Stimulated activated CD8-positive, alpha-beta memory T cell treated with anti-CD3 and anti-CD28 coated beads, Interleukin-4, amount 100 ng/mL, for 24 hours (primary cell): ENCODE data around the gene SLMAP.
"Not testable (repeated sequence)": the region's sequence is repeated elsewhere in the genome, so short reads cannot be mapped to it uniquely, and the experiment has no call there.

Experiments used
- DNase-seq: peaks from one replicate; pipeline ENCODE4 v3.0.0-alpha.2; 2020; ENCODE audit warnings: low read depth

Gene SLMAP

DNA sequence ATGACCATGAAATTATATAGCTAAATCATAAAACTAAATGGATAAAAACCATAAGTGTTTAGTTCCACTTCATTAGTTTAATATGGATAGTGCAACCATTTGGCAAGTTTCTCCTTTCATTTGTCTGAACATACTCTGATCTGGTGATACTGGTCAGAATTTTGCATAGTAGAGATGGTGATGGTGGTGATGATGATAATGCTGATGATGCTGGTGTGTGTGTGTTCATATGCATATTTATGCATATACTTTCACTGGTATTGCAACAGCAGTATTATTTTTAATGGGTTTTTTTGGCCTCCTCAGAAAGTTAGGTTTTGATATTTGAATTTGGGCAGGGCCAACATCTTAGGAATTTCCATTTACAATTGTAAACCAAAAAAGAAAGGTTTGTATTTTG, 76.4 kb downstream of the SLMAP start:
- DNase-seq = no peak

DNA sequence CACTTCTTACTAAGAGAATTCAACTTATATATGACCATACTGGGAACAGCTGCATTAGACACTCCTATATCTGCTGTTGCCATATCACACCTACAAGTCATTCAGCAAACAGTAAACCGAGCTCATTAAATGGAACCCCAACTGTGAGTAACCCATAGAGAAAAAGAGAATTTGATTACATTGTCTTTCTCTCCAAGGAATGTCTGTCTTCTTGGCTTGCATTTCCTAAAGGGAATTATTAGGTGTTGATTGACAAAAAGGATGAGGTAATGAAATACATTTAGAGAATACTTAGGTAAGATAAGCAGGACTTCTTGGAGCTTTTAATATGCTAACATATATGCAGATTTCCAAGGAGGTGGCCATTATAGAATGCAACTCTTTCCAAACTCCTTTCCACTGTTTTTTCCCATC, 76.8 kb downstream of the SLMAP start:
- no peak for DNase-seq

DNA sequence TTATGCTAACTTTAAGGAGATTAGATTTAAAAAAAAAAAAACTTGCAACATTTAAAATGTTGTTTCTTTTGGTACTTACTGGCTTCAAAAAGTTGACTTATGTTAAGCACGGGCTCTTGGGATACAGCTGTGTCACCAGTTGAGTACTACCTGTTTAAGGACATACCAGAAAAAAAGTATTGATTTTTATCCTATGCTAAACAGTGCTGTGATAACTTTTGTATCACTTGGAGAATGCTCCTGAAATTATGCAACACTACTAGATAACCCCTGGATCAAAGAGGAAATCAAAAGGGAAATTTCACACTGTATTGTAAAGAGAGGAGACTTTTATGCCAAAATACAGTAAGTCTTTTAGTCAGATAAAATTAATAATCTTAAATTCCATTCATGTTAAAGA, 77.7 kb downstream of the SLMAP start:
- DNase-seq = no peak

DNA sequence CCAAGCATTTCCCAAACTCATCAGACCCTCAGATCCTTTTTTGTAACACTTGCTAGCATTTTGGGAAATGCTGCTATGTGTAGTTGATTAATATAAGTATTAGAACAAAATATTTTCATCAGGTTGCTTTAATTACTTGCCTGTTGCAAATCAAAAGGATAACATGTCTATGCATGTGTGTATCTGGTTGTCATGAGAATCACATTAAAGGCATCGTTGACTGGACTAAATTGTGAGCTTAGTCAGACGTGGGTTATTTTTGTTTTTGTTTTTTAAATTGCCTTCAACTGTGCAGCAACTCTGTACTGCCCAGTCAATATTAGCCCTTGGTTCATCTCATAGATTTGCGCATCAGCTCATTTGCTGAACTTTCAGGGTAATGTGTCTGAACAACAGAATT, 81.6 kb downstream of the SLMAP start:
- no peak for DNase-seq

DNA sequence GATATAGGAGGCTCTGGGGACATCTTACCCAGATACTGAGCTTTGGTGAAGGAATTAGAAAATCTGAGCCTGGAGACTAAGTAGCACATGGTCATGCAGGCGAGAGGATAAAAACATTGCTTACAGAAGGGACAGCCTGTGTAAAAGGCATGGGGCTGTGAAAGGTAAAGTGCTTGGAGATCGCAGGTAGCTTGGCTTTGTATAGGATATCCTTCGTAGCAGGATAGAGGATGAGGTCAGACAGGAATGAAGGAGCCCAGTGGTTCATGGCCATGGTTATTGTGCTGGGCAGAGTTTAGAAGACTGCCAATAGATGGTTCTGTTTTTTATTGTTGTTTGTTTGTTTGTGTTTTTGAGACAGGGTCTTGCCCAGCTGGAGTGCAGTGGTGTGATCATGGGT, 82.5 kb downstream of the SLMAP start:
- no peak for DNase-seq

DNA sequence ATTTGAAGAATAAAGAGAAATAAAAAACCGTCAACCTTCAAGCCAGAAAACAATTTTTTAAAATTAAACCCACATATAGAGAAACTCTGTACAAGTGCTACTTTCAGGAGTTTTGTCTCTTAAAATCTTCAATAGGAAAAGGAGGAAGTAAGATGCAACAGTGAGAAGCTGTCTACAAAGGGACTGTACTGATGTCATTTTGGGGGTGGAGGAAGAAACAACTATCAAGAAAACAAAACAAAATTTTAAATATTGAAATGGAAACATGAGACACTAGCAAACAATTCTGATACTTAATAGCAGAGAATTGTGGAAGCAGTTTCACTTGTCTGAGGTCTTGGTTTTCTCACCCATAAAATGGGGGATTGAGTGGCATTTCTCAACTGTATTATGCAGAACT, 84.4 kb downstream of the SLMAP start:
- no peak for DNase-seq

DNA sequence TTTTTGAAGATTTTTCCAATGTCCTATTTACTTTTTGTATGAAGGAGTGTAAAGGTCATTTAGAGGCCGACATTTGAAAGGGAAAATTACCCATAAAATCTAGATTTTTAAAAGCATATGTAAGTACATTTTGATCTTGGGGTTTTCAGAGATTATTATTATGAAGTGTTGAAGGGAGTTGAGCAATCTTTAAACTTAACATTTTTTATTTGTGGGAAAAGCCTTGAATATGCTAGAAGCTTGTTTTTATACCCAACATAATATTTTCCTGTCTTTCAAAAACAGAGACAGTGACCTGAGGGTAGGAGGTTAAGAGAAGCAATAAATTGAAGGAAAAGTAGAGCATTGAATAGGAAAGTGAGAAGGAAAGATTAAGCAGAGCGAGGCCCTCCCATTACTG, 85.7 kb downstream of the SLMAP start:
- DNase-seq = no peak

DNA sequence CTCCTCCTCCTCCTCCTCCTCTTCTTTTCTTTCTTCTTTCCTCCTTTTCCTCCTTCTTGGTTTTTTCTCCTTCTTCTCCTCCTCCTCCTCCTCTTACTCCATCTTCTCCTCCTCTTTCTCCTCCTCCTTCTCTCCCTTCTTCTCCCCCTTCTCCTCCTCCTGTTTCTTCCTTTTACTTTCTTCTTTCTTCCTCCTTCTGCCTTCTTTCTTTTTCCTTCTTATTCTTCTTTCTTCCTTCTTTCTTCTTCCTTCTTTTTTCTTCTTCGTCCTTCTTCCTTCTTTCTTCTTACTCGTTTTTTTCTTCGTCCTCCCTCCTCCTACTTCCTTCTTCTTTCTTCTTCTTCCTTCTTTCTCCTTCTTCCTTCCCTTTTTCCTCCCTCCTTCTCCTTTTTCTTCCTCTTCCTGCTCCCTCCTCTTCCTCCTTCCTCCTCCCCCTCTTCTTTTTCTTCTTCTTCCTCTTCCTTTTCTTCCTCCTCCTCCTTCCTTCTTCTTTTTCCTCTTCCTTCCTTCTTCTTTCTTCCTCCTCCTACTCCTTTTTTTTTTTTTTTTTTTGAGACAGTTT, 92.1 kb downstream of the SLMAP start:
- DNase-seq = no peak

DNA sequence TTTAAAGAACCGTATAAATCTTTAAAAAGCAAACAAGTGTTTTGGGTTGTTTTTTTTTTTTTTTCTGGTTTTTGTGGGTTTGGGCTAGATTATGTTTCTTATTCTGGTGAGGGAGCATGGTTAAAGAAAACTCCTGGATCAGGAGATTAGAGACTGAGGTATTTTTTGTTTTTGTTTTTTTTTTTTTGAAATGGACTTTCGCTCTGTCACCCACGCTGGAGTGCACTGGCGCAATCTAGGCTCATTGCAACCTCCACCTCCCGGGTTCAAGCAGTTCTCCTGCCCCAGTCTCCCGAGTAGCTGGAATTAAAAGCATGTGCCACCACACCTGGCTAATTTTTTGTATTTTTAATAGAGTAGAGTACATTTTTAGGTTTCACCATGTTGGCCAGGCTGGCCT, 95.2 kb downstream of the SLMAP start:
- DNase-seq = no peak

DNA sequence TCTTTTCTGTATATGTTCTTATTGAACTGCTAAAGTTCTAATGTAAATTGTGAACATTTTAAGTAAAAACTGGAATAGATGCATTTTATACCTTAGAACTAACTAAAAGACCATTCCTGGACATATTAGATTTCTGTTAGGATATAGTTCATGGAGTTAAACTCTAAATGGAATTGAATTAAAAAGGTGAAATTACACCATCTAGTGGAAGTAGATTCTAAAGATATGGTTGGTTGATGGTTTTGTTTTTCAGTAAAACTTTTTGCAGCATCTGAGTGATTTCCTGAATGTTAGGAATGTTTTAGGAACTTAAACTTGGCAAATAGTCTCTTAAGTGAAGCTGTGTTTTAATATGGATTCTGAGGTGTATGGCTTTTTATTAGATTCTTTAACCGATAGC, 96.8 kb downstream of the SLMAP start:
- no peak for DNase-seq

DNA sequence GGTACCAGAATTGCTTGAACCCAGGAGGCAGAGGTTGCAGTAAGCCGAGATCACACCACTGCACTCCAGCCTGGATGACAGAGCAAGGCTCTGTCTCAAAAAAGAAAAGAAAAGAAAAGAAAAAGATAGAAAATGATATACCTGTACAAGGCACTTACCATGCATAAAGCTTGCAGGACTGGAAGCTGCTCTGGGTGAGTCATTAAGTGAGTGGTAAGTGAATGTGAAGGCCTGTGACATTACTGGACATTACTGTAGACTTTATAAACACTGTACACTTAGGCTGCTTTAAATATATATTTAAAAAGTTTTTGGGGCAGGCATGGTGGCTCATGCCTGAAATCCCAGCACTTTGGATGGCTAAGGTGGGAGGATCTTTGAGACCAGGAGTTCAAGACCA, 99.2 kb downstream of the SLMAP start:
- no peak for DNase-seq

DNA sequence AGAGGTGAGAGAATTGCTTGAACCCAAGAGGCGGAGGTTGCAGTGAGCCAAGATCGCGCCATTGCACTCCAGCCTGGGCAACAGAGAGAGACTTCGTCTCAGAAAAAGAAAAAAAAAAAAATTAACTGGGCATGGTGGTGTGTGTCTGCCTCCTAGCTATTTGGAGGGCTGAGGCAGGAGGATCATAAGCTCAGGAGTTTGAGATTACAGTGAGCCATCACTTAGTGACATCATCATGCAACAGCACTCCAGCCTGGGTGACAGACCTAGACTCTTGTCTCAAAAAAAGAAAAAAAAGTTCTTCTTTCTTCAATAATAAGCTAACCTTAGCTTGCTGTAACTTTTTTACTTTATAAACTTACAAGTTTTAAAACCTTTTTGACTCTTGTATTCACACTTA, 99.8 kb downstream of the SLMAP start:
- DNase-seq = no peak

DNA sequence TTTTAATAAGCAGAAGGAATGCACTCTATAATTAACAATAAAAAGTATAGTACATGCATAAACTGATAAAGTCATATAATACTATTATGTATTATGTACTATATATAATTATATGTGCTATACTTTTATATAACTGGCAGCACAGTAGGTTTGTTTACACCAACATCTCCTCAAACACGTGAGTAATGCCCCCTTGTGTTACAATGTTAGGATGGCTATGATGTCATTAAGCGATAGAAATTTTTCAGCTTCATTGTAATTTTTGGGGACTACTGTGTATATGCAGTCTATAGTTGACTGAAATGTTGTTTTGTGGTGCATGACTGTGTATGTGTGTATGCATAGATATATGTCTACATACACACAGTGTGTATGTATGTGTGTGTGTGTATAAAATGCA, 100.6 kb downstream of the SLMAP start:
- no peak for DNase-seq

DNA sequence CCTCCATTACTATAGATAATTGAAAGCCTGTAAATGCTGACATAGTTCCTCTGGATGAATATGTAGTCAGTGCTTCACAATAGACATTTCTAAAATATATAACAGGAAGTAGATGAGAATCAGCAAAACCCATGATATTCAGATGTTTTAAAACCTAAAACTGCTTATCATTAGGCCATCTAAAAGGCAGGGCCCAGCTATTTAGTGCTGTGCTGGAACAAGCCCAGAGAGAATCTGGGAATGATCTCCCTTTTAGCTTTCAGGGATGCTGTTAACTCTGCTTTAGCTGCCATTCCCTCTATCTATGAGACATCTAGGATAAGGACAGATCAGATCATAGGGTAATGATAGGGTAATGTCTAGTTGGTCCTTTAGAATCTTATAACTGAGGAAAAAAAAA, 106.8 kb downstream of the SLMAP start:
- DNase-seq = no peak

DNA sequence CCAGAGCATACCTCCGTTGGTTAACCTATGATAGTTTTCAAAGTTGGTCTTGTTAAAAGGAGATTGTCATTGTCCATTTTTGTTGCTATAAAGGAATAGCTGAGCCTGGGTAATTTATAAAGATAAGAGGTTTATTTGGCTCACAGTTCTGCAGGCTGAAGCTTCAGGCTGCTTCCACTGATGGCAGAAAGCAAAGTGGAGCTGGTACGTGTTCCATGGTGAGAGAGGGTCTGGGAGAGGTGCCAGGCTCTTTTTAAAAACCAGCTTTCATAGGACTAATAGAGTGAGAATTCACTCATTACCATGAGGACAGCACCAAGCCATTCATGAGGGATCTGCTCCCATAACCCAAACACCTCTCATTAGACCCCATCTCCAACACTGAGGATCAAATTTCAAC, 107.3 kb downstream of the SLMAP start:
- no peak for DNase-seq

DNA sequence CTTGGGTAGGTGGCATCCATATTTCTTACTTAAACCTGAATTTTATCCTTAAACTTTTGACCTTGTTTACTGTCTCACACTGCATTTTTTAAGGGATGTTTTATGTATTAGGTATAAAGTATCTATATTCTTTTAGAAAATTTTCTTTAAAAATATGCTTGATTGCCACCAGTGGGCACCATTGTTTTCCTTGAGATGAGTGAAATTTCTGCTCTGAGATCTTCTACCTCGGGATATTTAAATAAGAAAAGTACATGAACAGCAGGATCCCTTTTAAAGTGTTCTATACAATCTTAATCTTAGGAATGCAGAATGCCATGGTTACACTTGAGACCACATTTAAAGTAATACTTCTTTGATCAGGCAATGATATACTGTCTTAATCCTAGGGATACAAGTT, 108.7 kb downstream of the SLMAP start:
- no peak for DNase-seq

DNA sequence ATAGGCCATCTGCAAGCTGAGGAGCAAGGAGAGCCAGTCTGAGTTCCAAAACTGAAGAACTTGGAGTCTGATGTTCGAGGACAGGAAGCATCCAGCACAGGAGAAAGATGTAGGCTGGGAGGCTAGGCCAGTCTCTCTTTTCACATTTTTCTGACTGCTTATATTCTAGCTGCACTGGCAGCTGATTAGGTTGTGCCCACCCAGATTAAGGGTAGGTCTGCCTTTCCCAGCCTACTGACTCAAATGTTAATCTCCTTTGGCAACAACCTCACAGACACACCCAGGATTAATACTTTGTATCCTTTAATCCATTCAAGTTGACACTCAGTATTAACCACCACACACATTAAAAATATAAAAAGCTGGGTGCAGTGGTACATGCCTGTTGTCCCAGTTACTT, 113.0 kb downstream of the SLMAP start:
- not testable (repeated sequence) for DNase-seq

DNA sequence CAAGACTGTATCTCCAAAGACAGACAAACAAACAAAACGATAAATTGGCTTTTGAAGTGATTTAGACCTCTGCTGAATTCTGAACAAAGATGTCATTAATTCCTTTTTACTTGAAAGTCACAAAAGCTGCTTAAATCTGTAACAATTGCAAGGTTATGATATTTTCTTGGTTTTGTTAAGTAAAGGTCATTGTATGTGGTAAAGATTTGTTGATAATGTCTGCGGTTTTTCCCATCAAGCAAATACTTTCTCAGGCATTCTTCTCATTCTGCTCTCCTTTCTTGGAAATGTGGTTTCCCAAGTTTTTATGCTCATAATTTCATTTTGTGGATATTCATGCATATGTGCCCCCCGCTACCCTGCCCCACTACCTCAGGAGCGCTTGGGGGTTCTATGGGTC, 116.5 kb downstream of the SLMAP start:
- no peak for DNase-seq

DNA sequence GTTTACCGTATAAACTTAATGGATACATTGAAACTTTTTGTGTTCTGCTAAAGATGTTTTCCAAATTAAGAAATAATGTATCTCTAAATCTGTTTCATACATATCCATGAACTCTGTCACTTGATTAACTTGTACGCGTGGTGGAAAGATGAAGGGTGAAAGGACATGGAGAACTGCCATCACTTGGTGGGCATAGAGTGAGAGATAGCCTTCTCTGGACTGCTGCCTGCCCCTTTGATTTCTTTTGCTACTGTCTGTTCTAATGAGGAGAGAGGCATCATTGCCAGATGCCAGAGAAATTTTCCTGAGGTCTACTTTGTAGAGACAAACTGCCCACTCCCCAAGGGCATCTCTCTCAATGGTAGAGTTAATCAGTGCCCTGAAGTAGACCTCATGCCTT, 120.5 kb downstream of the SLMAP start:
- no peak for DNase-seq

DNA sequence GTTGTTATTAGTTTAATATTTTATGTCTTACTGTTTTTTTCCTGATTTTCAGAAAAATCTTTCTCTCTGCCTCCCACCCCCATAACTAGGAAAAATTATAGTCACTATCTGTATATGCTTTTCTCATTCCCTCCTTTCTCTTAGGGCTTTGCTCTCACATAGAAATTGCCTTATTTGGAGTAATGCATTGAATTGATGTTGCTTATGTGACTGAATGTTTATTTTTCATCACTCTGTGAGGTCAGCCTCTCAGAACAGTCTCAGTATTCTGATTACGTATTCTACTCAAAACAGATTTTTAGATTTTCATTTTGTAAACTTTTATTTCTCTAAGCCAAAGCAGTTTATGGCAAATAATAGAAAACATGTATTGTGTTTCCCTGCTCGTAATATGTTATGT, 121.0 kb downstream of the SLMAP start:
- no peak for DNase-seq

DNA sequence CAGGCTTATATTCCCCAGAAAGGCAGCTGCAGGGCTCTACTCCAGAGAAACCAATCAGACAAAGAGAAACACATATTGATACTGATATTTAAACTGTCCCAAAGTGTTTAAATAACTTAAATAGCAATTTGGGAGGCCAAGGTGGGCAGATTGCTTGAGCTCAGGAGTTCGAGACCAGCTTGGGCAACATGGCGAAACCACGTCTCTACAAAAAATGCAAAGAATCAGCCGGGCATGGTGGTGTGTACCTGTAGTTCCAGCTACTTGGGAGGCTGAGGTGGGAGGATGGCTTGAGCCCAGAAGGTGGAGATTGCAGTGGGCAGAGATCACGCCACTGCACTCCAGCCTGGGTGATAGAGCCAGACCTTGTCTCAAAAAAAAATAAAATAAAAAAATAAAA, 128.3 kb downstream of the SLMAP start:
- not testable (repeated sequence) for DNase-seq

DNA sequence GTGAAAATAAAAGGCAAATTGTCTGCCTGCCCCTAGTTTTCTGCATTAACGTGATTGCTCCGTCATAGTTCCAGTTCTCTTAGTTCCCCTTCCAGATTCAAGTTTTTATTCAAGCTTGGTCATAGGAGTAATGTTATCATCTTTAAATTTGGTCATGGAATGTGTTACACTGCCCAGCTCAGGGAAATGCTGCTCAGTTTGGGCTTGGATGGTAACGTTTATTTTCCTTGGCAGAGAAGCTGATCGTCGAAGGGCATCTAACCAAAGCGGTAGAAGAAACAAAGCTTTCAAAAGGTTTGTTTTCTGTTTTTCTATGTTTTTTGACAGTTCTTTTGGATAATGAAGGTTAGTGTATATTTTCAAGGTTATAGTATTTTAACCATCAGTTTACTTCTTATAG, 133.7 kb downstream of the SLMAP start:
- DNase-seq = no peak

DNA sequence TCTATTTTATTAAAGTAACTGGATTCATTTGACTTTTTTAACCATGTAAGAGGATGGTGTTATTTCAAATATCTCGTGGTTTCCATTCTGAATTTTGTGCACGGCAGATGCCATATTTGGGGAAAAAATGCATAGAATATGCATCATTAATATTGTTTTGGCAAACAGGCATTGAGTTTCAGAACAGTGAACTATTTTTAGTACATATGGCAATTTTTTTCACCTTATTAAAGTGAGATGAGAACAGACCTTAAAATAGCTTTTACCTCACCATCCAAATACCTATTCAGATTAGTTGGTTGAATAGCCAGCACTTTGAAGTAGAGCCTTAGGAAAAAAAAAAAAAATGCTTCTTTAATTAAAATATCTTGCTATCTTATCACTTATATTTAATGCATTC, 134.8 kb downstream of the SLMAP start:
- no peak for DNase-seq

DNA sequence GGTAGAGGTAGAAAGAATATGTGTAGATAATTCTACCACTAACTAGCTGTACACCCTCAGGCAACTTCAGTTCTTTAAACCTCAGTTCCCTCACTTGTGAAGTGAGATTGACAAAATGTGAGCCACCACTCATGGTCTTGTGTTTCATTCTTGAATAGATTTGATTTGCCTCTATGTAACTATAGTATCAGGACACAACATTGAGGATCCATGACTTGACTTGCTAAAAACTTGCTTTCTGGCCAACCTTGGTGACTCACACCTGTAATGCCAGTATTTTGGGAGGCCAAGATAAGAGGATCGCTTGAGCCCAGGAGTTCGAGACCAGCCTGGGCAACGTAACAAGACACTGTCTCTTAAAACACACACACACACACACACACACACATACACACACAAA, 136.3 kb downstream of the SLMAP start:
- no peak for DNase-seq

DNA sequence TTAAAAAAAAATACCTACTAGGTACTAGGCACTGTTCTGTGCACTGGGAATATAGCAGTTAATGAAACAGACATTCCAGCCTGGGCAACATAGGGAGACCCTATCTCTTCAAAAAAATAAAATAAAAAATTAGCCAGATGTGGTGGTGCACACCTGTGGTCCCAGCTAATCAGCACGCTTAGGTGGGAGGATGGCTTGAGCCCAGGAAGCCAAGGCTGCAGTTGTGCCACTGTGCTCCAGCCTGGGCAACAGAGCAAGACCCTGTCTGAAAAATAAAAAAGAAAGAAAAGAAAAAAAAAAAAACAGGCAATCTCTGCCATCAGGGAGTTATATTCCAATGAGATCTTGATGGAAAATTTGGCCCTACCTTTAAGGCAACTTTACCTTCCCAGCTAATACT, 137.0 kb downstream of the SLMAP start:
- no peak for DNase-seq
